ENCODE measurements around the gene ESF1. TPM values are rescaled to one million over a fixed set of nuclear protein-coding genes. Genes with fewer than 3 reads are reported as not detected.

Gene ESF1
- total and polyA plus RNA-seq, 9 of the 15 experiments (the other 6 are each of a cell fraction or from before 2014, with no cell fraction given), result 7.0 to 30.4 (median 18.6) TPM

- intact Hi-C loops (cut with micrococcal nuclease) (no loop called here), in situ Hi-C loops (cut with MboI) (no loop called here)
- Histone ChIP-seq H3K36me3 (ENCODE audit: control insufficient read depth, insufficient read depth, low read length) (peaks cover 91% of the 10 kb centered on the region), H3K9me3 (replicated peaks; ENCODE audit: control insufficient read depth, insufficient read depth, low read depth, low read length) (no peaks in the 10 kb centered on the region), H3K4me2 (ENCODE audit: insufficient read depth, low read length) (no peak overlapping the region), H3K27me3 (ENCODE audit: control insufficient read depth in 2 of 2, insufficient read depth in 2 of 2, low read length in 2 of 2) (no peaks in the 10 kb centered on the region), H3K9me1 (ENCODE audit: control insufficient read depth, insufficient read depth, low read length) (no peaks in the 10 kb centered on the region), H3K9ac (ENCODE audit: insufficient read depth in 1 of 2, low read depth in 2 of 2, low read length in 2 of 2) (no peak overlapping the region), H3K4me1 (replicated peaks in 1 of 2; ENCODE audit: control insufficient read depth in 2 of 2, insufficient read depth in 2 of 2, low read length in 2 of 2) (peaks cover 0 to 3% of the 10 kb centered on the region in 2 experiments; a peak in 2 of 5 replicates), H3K79me2 (ENCODE audit: control insufficient read depth, insufficient read depth, low read length) (peaks cover 28% of the 10 kb centered on the region), H4K20me1 (replicated peaks; ENCODE audit: control insufficient read depth, insufficient read depth, low read length) (no peaks in the 10 kb centered on the region), H2AFZ (ENCODE audit: low read depth, low read length) (no peak overlapping the region), H3K4me3 (no peak overlapping the region), H3K27ac (ENCODE audit: extremely low read depth, low read depth, low read length) (no peak overlapping the region)
- no peak for DNase-seq (ENCODE audit: extremely low read depth in 1 of 4, low spot score in 3 of 4)
- BruUV-seq (replicated peaks), result no TSS peak
- 86% methylated on average over 2 of the region's 2 CpGs for WGBS (ENCODE audit: insufficient coverage, low coverage, missing lambda C conversion rate)
- no peak for FAIRE-seq
- CTCF ChIA-PET (ENCODE audit: low intra/inter-chr PET ratio), result interaction anchor here (0.6 kb wide), 1 partner anchor 61 kb away, joined by 4 read pairs; no protein-coding TSS in a partner anchor
- no peak for ATAC-seq
- POLR2A ChIA-PET, result no interaction called here
- TF ChIP-seq BRF1 (IDR thresholded peaks at IDR 0.05; ENCODE audit: borderline replicate concordance, extremely low read depth, insufficient read length) (no peak), TEAD2 (tag; IDR thresholded peaks at IDR 0.05) (no peak), PRMT5 (CRISPR knock-in tag; IDR thresholded peaks at IDR 0.05) (no peak), ZKSCAN1 (IDR thresholded peaks at IDR 0.05; ENCODE audit: low read depth, low read length) (no peak), MAFG (tag; conservative IDR thresholded peaks at IDR 0.05) (no peak), NUFIP1 (IDR thresholded peaks at IDR 0.05; ENCODE audit: partially characterized antibody) (no peak), ZNF699 (CRISPR knock-in tag; IDR thresholded peaks at IDR 0.05; ENCODE audit: insufficient replicate concordance) (no peak), ZNF507 (tag; conservative IDR thresholded peaks at IDR 0.05) (no peak), MAZ (CRISPR knock-in tag; conservative IDR thresholded peaks at IDR 0.05 in 1 of 2, IDR thresholded peaks at IDR 0.05 in 1 of 2) (no peak), TCFL5 (CRISPR knock-in tag; conservative IDR thresholded peaks at IDR 0.05) (no peak), HEY1 (CRISPR knock-in tag; IDR thresholded peaks at IDR 0.05; ENCODE audit: borderline replicate concordance) (no peak), ZNF174 (CRISPR knock-in tag; IDR thresholded peaks at IDR 0.05) (no peak), HOXB6 (CRISPR knock-in tag; IDR thresholded peaks at IDR 0.05; ENCODE audit: borderline replicate concordance) (no peak), SRSF3 (IDR thresholded peaks at IDR 0.05; ENCODE audit: insufficient read depth, low read length) (no peak)
- TF ChIP-seq, protein P1, sequence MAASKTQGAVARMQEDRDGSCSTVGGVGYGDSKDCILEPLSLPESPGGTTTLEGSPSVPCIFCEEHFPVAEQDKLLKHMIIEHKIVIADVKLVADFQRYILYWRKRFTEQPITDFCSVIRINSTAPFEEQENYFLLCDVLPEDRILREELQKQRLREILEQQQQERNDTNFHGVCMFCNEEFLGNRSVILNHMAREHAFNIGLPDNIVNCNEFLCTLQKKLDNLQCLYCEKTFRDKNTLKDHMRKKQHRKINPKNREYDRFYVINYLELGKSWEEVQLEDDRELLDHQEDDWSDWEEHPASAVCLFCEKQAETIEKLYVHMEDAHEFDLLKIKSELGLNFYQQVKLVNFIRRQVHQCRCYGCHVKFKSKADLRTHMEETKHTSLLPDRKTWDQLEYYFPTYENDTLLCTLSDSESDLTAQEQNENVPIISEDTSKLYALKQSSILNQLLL (CRISPR knock-in tag; IDR thresholded peaks at IDR 0.05; ENCODE audit: borderline replicate concordance), result no peak
- TF ChIP-seq, protein P2, sequence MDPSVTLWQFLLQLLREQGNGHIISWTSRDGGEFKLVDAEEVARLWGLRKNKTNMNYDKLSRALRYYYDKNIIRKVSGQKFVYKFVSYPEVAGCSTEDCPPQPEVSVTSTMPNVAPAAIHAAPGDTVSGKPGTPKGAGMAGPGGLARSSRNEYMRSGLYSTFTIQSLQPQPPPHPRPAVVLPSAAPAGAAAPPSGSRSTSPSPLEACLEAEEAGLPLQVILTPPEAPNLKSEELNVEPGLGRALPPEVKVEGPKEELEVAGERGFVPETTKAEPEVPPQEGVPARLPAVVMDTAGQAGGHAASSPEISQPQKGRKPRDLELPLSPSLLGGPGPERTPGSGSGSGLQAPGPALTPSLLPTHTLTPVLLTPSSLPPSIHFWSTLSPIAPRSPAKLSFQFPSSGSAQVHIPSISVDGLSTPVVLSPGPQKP (CRISPR knock-in tag; IDR thresholded peaks at IDR 0.05), result no peak
Measured at GRCh38 chr20:13790708-13791107, 6.0 kb upstream of the ESF1 start.

All from K562 (cell line).